RWPE1 (cell line): ENCODE data around the gene GRB10.

ENCODE experiments used
- CTCF ChIA-PET: fragments of 350-600 bp; sonication (Branson Sonifier 250); formaldehyde crosslinking; extraction: SDS; loops from one replicate; lab custom pipeline; 2021; lab: Yijun Ruan, JAX
- POLR2A ChIA-PET: fragments of 400-600 bp; formaldehyde crosslinking; extraction: SDS; loops from one replicate; lab custom pipeline; 2020; ENCODE audit warnings: antibody characterized with exemption; ENCODE audit not compliant: low non-redundant PET; lab: Yijun Ruan, JAX
- DNase-seq: peaks from one replicate; pipeline ENCODE4 v3.0.0; 2012; ENCODE audit warnings: low spot score
- H3K27ac ChIP-seq: fragments of 450-650 bp; 2 replicates; pipeline ENCODE4 v1.5.1; 2017
- TF ChIP-seq, protein P1 (sequence below): fragments of 450-650 bp; conservative IDR thresholded peaks from 2 replicates; pipeline ENCODE4 v1.5.1; 2017; ENCODE audit warnings: low read depth, mild to moderate bottlenecking

The GRB10 gene

DNA sequence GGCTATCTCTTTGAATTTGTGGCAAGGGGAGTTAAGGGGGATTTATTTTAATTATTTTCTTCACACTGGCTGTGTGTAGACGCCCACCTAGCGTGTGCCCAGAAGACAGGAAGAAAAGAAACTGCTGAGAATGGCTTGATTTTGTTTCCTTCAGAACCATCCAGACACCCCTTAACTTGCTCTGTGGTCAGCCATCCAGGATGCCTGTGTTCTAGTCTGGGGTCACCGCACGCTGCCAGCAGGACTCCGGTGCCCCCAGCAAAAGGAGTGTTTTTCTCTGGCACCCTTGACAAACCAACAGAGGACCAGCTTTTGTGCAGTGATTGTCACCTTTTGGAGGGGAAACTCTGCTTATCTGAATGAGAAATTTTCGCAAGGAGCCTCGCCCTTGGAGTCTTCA is 222.8 kb downstream of the GRB10 start:
- ChIA-PET CTCF (no interaction called here), POLR2A (no interaction called here)
- no peak for DNase-seq
- no peak overlapping the region for H3K27ac ChIP-seq
- TF ChIP-seq, protein P1, sequence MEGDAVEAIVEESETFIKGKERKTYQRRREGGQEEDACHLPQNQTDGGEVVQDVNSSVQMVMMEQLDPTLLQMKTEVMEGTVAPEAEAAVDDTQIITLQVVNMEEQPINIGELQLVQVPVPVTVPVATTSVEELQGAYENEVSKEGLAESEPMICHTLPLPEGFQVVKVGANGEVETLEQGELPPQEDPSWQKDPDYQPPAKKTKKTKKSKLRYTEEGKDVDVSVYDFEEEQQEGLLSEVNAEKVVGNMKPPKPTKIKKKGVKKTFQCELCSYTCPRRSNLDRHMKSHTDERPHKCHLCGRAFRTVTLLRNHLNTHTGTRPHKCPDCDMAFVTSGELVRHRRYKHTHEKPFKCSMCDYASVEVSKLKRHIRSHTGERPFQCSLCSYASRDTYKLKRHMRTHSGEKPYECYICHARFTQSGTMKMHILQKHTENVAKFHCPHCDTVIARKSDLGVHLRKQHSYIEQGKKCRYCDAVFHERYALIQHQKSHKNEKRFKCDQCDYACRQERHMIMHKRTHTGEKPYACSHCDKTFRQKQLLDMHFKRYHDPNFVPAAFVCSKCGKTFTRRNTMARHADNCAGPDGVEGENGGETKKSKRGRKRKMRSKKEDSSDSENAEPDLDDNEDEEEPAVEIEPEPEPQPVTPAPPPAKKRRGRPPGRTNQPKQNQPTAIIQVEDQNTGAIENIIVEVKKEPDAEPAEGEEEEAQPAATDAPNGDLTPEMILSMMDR: no peak

GRCh38 chr7:50558294-50559053 is 224.2 kb downstream of the GRB10 start:
- CTCF ChIA-PET: no interaction called here
- no peak for DNase-seq

GRCh38 chr7:50557099-50557498 is 225.6 kb downstream of the GRB10 start:
- TF ChIP-seq, protein P1: no peak
- DNase-seq: no peak
- POLR2A ChIA-PET: no interaction called here
- no peak overlapping the region for H3K27ac ChIP-seq
- CTCF ChIA-PET: no interaction called here

More at GRCh38 chr7:50558294-50559053, 224.2 kb downstream of the GRB10 start:
- POLR2A ChIA-PET: no interaction called here
- H3K27ac ChIP-seq: no peak overlapping the region
- TF ChIP-seq, protein P1: no peak

DNA sequence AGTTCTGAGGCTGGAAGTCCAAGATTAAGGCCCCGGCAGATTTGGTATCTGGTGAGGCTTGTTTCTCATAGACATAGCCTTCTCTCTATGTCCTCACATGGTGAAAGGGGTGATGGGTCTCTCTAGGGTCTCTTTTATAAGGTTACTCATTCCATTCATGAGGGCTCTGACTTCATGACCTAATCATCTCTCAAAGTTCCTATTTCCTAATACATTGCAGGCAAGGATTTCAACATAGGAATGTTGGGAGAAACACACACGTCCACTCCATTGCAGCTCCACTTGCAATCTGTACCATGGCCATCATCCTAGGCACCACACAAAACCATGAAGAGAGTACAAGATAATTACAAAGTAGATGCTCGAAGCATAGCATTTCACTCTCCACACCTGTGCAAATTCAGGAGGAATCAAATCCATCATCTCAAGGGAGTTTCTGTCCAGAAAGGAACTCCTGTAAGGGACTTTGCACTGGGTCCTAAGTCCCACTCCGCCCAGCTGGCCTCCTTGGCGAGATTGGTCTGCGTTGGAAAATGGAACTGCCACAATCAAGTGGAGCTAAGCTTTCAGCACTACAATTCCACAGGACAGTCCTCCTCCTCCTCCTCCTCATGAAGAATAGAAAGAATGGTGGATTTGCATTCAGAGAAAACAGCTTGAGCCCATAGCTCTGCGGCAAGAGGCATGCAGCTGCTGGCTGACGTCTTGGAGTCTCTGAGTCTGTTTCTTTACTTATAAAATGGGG is 226.3 kb downstream of the GRB10 start:
- H3K27ac ChIP-seq: no peak overlapping the region
- TF ChIP-seq, protein P1: no peak
- ChIA-PET POLR2A (no interaction called here), CTCF (interaction anchor here (0.5 to 1.0 kb wide), 3 partner anchors 25 to 325 kb away, joined by 3 to 5 read pairs (median 5); no protein-coding TSS in a partner anchor)
- no peak for DNase-seq

DNA sequence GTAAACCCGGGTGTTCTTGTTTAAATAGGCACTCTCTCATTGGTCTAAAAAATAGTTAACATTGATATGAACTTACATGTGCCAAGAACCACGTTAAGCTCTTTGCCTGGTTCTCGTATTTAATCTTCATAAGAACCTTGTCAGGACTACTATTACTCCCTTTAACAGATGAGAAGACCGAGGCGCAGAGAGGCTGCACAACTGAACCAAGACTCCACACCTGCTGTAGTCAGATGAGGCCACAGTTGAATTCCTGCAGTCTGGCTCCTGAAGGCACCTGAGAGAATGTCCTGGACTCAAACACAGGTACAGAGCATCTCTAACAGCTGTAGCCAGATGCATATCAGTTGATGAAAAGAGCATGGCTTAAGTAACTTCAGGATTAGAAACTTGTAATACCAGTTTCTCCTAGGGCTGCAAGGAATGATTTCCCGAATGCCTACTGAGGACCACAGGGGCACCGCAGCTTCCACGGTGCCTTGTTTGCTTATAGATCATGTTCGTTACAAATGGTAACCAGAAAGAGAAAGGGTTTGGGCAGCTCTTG is 227.0 kb downstream of the GRB10 start:
- H3K27ac ChIP-seq: no peak overlapping the region
- DNase-seq: no peak
- ChIA-PET CTCF (interaction anchor here (0.5 to 1.0 kb wide), 4 partner anchors 24 to 325 kb away, joined by 3 to 5 read pairs (median 4); no protein-coding TSS in a partner anchor), POLR2A (no interaction called here)
- TF ChIP-seq, protein P1: no peak

DNA sequence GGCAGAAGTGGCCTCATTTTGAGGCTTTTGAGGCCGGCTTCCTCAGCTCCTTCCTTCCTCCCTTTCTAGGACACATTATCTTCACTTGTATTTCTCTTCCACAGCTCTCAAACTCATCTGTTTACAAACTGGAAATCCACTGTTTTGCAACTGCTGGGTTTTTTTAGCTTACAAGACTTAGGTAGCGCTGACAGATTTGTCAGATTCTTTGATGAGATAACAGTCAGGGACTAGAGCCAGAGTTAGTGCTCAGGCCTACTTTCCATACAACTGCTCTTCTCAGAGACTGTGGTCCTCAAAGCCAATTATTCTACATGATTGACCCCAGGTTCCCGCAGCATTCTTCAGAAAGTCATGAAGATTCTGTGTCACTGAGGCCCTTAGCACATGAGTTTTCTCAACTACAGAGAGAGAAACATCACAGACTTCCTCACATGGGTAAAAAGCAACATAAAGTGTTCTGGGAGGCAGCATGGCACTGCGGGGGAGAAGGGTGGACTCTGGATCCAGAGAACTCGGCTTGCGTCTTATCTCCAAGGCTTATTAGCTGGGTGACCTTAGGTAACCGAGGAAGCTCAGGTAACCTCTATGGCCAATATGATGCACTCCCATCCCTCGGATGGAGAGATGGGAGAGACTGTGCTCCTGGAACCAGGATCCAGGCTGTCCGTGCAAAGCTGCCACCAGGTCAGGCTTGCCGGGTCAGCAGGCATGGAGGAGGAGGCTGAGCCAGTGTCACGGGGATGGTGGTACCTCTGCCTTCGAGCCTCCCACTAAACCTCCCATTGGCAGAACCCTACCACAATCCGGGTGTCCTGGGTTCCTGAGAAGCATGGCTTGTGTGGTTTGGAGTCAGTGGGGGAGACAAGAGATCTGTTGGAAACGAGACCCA is 228.0 kb downstream of the GRB10 start:
- TF ChIP-seq, protein P1: no peak
- ChIA-PET POLR2A (no interaction called here), CTCF (interaction anchor here (0.6 to 0.7 kb wide), 2 partner anchors 64 to 1613 kb away, joined by 3 read pairs; no protein-coding TSS in a partner anchor)
- H3K27ac ChIP-seq: no peak overlapping the region
- no peak for DNase-seq
